Panc1 (cell line): ENCODE measurements around the gene SCGB3A1.

ENCODE experiments used
- CTCF ChIP-seq: fragments of 450-650 bp; IDR thresholded peaks from 2 replicates; pipeline ENCODE4 v1.5.1; 2017; ENCODE audit warnings: mild to moderate bottlenecking
- POLR2AphosphoS5 ChIP-seq: IDR thresholded peaks from 2 replicates; pipeline ENCODE4 v1.6.1; 2012; ENCODE audit warnings: mild to moderate bottlenecking, low read depth, low read length, moderate library complexity
- REST ChIP-seq, 2 experiments: IDR thresholded peaks; 2 replicates each; pipeline ENCODE4 v1.6.1; 2011 to 2012; ENCODE audit warnings: low read depth in 2 of 2, control low read depth in 1 of 2, low read length in 1 of 2, mild to moderate bottlenecking in 1 of 2, moderate library complexity in 1 of 2; ENCODE audit not compliant: insufficient read depth in 1 of 2
- SIN3A ChIP-seq: IDR thresholded peaks from 2 replicates; pipeline ENCODE4 v1.6.1; 2012; ENCODE audit warnings: low read depth, mild to moderate bottlenecking, low read length, moderate library complexity, borderline replicate concordance; ENCODE audit not compliant: insufficient read depth
- TCF7L2 ChIP-seq: IDR thresholded peaks from 2 replicates; pipeline ENCODE4 v1.6.1; 2011; ENCODE audit warnings: mild to moderate bottlenecking, low read depth, low read length, inconsistent platforms

DNA sequence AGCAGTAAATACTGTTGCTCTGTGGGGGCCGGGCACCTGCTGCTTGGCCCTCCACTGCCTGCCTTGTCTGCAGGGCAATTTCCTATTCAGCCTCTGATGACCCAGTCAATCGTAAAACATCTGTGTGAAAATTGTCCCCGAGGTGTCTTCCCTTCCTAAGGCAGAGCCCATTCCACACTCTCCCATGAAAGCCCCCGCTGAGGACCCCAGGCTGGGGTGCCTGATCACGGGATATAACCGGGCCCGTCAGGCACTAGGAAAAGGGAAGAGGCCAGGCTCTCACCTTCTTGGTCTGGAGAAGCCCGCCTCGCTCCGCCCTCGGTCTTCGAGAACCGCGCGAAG is 27.2 kb upstream of the SCGB3A1 start:
- TF ChIP-seq CTCF: no peak
- TF ChIP-seq POLR2AphosphoS5: no peak
- TF ChIP-seq TCF7L2: no peak
- no peak for TF ChIP-seq SIN3A
- no peak for TF ChIP-seq REST (IDR thresholded peaks at IDR 0.05; ENCODE audit: insufficient read depth in 1 of 2, low read depth in 2 of 2, low read length in 1 of 2)
